HG03571 (cell line): ENCODE results near the gene TMEM250.
"Not testable (repeated sequence)": the region's sequence is repeated elsewhere in the genome, so short reads cannot be mapped to it uniquely, and the experiment has no call there.

Experiments used
- ATAC-seq: cut with Tn5 transposase; IDR thresholded peaks from one replicate; pipeline ENCODE4 v1.9.1; 2021; ENCODE audit not compliant: unreplicated experiment

Gene TMEM250, protein sequence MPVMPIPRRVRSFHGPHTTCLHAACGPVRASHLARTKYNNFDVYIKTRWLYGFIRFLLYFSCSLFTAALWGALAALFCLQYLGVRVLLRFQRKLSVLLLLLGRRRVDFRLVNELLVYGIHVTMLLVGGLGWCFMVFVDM

DNA sequence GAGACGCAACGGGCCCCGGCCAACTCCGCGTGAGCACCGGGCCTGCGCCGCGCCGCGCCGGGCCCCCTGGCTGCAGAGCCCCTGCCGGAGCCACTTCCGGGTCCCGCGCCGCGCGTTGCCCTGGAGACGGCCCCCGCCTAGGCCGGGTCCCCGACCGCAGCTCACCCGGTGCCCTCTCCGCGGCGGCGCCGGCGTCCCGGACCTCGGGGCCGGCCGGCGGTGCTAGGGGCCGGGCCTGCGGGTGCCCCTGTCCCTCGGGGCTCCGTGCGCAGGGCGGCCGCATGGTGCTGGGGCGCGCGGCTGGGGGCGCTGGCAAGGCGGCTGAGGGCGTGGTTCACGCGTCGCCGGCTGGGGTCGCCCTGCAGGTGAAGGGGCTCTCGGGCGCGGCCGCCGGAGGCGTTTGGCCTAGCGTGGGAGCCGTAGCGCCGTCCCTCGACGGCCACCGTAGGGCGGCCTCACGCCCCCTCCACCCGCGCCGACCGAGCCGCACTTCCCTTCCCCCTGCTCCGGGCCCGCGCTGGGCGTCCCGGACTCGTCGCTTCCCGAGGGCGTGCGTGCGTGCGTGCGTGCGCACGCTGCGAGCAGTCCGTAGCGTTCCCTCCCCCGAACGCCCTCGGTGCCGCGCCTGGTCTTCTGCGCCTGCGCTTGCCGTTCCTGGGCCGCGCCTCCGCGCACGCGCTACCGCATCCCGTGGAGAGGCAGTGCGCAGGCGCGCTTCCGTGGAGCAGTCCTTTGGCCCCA is at the start of gene TMEM250:
Gene TMEM250 (minus strand): TSS at position 556 of the 741 bp plus-strand sequence. CDS start 1,975 bp downstream, outside the sequence.
- peak; percentile 61 for ATAC-seq

DNA sequence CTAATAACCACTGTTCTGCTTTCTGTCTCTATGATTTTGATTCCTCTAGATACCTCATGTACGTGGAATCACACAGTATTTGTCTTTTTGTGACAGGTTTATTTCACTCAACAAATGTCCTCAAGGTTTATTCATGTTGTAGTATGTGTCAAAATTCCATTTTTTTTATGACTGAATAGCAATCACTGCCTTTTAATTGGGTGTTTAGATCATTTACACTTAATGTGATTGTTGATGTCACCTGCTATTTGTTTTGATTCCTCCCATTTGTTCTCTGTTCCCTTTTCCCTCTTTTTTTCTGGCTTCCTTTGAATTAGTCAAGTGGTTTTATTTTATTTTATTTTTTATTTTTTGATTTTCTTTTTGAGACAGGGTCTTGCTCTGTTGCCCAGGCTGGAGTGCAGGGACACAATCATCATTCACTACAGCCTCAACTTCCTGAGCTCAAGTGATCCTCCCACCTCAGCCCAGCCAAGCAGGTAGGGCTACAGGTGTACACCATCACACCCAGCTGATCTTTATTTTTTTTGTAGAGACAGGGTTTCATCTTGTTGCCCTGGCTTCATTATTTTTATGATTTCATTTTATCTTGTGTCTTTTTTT is 44.7 kb upstream of the TMEM250 start:
- ATAC-seq = no peak

DNA sequence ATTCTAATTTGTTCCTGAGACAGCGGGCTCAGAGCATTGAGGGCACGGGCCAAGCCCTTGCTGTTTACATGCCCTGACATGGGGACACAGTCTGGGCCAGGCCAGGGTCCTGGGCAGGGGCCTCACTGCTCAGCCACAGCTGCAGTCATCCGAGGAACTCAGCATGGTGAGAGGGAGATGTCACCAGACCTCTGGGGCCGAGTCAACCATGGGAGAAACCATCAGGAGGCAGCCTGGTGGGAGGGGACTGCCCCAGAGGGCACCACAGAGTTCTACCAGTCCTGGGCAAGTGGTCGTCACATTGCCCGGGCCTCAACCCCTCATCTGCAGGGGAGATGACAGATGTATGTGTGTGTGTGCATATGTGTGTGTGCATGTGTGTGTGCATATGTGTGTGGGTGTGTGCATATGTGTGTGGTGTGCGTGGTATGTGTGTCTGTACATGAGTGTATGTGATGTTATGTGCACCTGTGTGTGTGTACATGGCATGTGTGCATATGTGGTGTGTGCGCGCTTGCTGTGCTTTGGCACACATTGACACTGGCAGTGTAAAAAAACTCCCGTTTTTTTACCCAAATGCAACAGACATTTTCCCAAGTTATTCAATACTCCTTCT is 42.4 kb upstream of the TMEM250 start:
- ATAC-seq = no peak

DNA sequence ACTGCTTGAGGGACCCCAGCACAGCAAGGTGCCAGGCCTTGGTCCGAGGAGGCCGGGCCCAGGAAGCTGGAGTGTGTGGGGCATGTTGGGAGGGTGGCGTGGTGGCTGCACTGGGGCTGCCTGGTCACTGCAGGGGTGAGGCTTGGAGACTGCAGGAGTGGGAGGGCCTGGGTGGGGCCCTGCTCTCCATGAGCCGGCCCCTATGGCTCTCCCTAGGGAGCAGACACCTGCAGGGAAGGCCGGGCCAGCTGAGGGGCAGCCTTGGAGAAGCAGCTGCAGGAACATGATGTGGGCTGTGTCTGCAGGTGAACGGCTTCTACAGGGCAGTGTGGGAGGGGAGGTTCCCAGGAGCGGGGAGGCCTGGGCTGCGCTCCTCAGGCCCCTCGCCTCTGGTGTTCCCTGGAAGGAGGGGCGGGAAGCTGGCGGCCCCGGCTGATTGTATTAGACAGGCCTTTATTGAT is 41.7 kb upstream of the TMEM250 start:
- ATAC-seq = no peak

DNA sequence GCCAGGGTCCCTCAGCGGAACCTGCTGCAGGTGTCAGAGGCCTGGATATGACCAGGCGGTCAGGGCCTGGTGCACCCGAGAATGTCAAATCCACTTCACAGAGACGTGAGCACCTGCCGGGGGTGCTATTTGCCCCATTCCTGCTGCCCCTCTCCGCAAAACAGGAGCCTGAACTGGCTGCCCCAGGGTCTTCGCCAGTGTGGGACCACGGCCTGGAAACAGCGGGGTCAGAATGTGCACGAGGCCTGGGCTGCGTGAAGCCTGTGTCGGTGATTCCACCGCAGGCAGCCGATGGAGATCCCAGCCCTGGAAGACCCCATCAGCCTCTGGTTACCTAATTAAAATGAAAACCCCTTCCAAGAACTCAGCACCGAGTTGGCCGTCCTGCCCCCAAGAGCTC is 41.2 kb upstream of the TMEM250 start:
- ATAC-seq = no peak

DNA sequence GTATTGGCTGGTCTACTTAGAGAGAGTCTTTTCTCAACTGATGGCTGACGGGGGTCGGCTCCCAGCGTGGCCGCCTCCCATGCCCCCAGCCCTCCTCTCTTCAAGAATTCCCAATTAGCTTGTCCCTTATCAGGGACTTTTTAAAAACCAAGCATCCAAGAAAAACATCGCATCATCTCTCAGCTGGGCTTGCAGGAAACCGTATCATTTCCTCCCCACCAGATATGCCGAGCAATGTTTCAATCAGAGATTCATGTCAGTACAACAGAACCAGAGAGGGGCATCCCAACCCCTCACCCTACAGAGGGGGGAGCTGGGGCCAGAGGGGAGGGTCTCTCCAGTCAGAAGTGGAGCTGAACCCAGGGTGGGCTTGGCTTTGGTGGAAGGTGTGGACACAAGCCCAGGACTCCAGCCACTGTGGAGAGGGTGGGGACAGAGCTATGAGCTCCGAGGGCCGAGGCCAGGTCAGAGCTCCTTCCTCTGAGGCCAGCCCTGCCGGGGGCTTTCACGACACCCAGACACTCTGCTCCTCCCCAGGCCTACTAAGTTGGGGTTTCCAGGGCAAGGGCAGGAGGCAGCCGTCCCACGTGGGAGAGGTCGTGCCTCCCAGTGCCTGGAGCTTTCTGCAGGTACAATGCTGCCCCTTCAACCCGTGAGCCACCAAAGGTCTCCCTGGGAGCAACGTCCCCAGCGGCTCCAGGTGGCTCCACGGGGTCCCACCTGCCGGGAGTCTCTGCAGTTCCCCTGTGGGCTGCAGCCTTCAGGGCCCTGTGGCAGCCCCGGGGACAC is 39.0 kb upstream of the TMEM250 start:
- no peak for ATAC-seq

DNA sequence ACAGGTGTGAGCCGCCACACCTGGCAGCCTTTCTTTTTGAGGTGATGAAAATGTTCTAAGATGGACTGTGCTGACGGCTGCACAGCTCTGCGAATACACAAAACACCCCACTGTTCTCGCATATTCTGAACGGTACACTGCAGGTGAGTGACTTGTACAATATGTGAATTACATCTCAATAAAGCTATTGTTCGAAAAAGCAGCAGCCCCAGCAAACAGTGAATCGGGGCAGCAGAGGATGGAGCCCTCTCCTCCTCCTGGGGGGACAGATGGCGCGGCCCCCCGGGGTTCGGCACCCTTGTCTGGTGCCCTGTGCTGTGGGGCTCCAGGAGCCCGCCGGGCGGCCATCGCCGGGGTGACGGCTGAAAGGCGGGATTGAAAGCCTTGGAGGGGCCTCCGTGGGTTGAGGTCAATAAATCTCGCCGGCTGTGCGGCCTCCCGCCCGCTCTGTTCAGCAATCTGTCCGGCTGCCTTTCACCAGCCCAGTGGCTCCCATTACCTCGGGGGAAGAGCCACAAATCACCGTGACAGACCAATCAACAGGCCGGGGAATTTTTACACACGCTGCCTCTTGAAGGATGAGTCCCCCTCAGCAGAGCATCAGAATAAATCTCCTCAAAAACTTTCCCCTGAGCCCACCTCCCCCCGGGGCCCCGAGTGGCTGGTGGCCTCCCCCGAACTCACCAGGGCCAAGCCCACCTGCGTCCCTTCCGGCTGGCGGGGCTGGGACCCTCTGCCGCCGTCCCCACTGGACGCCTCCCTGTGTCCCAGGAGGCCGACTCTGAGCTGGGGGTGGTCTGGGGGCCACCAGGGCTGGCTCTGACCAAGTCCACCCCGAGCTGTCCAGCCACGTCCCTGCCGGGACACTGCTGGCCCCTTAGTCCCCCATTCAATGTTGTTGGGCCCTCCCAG is 37.8 kb upstream of the TMEM250 start:
- no peak for ATAC-seq

DNA sequence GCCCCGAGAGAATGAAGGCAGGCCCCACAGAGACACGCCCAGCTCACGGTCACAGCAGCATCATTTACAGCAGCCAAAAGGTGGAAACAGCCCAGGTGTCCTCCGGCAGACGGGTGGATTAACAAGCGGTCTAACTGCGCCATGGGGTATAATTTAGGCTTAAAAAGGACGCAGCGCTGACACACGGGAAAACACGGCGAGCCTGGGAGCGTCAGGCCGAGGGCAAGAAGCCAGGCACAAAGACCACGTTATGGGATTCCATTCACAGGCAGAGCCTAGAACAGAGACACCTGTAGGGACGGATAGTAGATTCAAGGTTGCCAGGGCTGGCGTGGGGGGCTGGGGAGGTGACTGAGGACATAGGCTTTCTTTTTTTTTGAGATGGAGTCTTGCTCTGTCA is 36.9 kb upstream of the TMEM250 start:
- ATAC-seq = no peak

DNA sequence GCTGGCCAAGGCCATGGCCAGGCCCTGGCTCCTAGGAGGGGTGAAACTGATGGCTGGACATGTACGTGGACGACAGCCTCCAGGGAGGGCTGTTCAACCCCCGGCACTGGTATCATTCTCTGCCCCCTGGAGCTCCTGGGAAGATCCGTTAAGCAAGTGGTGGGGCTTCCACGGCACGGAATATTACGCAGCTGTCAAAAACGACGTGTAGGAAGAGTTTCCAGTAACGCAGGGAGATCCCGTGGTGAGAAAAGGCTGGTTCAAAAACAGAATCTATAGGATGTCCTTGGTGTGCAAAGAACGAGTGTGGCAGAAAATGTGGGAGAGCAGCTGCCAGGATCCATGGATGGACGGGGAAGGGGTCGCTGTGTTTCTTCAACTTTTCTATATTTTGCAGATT is 36.3 kb upstream of the TMEM250 start:
- ATAC-seq = no peak

DNA sequence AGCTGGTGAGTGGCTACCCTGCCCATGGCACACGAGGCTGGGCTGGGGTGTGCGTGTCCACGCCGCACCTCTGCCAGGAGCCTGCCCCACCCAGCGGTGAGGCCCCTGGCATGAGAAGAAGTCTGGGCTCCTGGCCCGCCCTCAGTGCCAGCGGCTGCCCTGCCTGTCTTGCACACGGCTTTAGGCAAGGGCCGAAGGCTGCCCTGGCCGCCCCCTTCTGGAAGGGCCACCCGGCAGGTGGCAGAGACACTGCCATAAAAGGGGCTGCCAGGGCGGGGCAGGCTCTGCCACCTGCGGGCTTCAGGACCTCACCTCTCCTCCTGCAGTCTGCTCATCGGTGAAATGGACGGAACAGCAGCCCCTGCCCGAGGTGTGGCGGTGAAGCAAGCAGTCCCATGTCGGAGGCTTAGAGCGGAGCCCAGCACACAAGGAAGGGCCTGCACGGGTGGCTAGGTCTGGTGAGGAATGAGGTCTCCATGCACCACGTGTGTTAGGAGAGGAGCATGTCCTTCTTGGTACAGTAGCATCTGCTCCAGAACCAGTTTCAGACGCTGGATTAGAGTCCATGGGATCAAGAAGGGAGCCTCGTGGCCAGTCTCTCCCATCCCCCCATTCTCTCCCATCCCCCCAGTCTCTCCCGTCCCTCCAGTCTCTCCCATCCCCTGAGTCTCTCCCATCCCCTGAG is 34.8 kb upstream of the TMEM250 start:
- ATAC-seq = no peak

DNA sequence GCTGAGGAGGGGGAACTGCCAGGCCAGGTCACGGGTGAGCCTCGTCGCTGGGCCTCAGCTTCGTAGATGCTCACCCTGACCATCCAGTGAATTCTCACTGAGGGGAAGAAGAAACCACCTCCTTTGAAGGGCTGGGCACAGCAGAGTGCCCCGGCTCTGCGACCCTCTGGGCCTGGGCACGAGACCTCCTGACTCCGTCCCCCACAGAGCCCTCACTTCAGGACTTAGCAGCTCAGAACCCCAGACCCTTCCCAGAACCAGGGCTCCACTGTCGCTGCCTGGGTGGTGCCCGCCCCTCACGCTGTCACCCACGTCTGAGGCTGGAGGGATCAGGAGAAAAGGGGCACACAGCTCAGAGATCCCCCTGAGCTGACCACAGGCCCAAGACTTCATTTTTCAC is 34.3 kb upstream of the TMEM250 start:
- ATAC-seq = no peak

DNA sequence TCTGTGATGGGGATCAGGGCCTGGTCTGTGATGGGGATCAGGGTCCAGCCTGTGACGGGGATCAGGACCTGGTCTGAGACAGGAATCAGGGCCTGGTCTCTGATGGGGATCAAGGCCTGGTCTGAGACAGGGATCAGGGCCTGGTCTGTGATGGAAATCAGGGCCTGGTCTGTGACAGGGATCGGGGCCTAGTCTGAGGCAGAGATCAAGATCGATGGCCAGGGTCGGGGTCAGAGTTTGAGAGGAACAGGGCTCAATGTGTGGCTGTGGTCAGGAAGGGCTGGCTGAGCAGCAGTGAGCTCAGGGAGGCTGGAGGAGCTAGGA is 33.8 kb upstream of the TMEM250 start:
- ATAC-seq = no peak

DNA sequence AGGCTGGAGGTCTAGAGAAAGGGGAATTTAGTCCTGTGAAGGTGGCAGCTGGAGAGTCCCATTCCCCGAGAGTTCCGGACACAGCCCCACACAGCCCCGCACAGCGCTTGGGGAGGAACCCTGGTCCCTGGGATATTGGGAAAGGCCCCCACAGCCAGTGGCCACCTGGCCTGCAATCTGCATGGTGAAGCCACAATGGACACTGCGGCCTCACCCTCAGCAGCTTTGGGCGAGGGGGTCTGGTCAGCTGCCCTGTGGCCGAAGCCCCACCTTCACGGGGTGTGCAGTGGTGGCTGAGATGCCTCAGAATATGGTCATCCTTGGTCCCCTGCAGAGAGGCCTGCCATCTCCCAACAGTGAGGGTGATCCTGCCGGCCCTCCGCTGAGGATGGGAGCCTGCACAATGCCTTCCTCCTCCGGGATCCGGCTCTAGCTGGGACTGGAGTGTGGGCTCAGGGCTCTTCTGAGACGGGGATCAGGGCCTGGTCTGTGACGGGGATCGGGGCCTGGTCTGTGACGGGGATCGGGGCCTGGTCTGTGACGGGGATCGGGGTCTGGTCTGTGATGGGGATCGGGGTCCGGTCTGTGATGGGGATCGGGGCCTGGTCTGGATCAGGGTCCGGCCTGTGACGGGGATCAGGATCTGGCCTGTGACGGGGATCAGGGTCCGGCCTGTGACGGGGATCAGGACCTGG is 33.3 kb upstream of the TMEM250 start:
- no peak for ATAC-seq

DNA sequence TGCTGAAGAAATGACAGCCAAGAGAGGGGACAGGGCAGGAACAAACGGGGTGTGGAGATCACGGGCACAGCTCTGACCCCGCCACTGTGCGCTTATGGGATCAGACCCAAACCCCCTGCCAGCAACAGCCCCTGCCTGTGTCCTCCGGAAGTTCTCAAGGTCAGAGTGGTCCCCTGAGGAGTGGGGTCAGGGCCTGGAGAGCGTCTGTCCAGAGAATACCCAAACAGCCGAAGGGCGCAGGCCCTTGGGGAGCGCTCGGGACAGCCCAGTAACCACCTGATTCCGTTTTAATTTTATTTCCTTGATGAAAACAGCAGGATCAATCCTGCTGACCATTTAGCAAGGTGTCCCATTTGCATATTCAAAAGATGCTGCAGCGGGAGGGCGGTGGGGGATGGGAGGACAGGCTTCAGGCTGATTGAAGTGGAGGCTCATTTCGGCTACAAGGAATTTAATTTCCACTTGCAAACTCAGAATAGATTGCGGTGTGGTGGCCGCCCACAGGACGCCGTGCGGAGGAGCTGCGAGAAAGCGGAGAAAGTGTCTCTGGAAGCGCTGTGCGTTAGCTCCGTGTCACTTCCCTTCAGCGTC is 32.6 kb upstream of the TMEM250 start:
- ATAC-seq = no peak

DNA sequence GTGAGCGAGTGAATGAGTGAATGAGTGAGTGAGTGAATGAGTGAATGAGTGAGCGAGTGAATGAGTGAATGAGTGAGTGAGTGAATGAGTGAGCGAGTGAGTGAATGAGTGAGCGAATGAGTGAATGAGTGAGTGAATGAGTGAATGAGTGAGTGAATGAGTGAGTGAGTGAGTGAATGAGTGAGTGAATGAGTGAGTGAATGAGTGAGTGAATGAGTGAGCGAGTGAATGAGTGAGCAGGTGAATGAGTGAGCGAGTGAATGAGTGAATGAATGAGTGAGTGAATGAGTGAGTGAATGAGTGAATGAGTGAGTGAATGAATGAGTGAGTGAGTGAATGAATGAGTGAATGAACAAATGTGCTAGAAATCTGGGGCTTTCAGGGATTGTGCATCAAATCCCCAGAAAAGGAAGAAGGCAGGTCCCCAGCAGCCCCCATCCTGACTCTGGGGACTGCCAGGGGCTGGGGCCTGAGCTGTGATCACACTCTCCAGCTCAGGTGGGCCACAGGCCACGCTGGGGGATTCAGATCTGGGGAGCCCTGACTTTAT is 32.1 kb upstream of the TMEM250 start:
- not testable (repeated sequence) for ATAC-seq

DNA sequence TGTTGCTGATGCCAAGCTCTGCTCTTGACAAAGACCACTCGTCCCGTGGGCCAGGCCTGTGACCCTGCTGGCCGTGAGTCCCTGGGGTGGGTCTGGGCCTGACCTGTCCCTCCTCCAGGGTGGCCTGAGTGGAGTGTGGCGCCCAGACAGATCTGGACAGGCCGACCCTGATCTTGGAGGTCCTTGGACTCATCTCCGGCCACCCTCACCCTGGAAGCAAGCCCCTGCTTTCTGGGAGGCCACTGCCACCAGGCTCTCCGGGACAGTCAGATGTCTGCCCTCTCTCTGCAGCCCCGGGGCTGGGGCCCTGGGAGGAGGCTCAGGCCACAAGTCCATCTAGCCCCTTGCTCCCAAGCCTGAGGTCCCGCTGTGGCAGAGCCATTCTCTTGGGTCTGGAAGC is 31.2 kb upstream of the TMEM250 start:
- no peak for ATAC-seq

DNA sequence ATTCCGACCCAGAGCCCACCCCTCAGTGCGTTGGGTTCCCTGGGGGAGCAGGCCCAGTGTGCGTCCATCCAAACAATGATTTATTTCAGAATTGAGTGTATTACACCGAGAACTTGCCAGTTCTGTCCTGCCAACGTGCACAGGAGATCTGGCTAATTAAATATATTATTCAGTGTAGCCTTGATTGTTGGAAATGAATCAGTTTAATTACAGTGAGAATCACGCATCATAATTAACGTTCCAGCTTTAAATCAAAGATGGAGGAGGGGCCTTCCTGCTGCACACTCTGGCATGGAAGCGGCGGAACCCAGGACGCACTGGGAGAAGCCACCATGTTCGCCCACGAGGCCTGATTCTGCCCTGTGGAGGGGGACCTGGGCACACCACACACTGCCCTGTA is 30.7 kb upstream of the TMEM250 start:
- no peak for ATAC-seq

DNA sequence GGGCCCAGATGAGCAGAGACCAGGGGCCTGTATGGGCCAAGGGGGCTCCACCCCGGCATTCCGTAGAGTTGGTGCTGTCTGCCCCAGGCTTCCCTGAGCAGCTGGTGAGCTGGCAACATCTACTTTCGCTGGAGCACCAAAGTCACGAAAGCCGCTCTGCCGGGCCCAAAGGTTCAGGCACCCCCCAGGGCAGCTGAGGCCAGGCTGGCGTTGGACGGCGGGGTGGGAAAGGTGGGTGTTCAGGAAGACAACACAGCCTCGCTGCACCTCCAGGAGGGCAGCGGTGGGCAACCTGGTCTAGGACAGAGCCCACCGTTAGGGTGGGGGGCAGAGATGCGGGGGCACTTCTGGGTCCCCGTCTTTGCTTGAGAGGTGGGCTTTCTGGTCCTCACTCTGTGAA is 30.1 kb upstream of the TMEM250 start:
- no peak for ATAC-seq
